ENCODE results near the gene PICALM. TPM values are rescaled to one million over a fixed set of nuclear protein-coding genes. Genes with fewer than 3 reads are reported as not detected.

PICALM gene
- total and polyA plus RNA-seq, 4 donors: 19.3 to 317 (median 108) TPM

GRCh38 chr11:85935751-85936150, 133.1 kb downstream of the PICALM start:
- Histone ChIP-seq H3K9ac (ENCODE audit: low read depth in 1 of 2, low read length in 2 of 2) (no peak overlapping the region), H3K27me3 (ENCODE audit: control insufficient read depth in 4 of 4, insufficient read depth in 4 of 4, low read length in 3 of 4) (no peaks in the 10 kb centered on the region), H3K4me3 (ENCODE audit: low read depth in 1 of 3, low read length in 3 of 3) (no peak overlapping the region), H3K36me3 (ENCODE audit: control insufficient read depth in 4 of 4, insufficient read depth in 3 of 4, low read depth in 1 of 4, low read length in 3 of 4) (no peaks in the 10 kb centered on the region), H3K27ac (ENCODE audit: low read depth in 1 of 2, low read length in 2 of 2) (no peak overlapping the region), H3K4me1 (ENCODE audit: control insufficient read depth in 4 of 4, insufficient read depth in 4 of 4, low read length in 3 of 4) (peaks cover 2 to 22% (median 12%) of the 10 kb centered on the region in 4 donors), H3K9me3 (ENCODE audit: control insufficient read depth in 4 of 4, low read length in 3 of 4) (peaks cover 0 to 2% (median 0%) of the 10 kb centered on the region in 4 donors)
- 89% methylated on average over 10 of the region's 10 CpGs for WGBS
- TF ChIP-seq, protein P1, sequence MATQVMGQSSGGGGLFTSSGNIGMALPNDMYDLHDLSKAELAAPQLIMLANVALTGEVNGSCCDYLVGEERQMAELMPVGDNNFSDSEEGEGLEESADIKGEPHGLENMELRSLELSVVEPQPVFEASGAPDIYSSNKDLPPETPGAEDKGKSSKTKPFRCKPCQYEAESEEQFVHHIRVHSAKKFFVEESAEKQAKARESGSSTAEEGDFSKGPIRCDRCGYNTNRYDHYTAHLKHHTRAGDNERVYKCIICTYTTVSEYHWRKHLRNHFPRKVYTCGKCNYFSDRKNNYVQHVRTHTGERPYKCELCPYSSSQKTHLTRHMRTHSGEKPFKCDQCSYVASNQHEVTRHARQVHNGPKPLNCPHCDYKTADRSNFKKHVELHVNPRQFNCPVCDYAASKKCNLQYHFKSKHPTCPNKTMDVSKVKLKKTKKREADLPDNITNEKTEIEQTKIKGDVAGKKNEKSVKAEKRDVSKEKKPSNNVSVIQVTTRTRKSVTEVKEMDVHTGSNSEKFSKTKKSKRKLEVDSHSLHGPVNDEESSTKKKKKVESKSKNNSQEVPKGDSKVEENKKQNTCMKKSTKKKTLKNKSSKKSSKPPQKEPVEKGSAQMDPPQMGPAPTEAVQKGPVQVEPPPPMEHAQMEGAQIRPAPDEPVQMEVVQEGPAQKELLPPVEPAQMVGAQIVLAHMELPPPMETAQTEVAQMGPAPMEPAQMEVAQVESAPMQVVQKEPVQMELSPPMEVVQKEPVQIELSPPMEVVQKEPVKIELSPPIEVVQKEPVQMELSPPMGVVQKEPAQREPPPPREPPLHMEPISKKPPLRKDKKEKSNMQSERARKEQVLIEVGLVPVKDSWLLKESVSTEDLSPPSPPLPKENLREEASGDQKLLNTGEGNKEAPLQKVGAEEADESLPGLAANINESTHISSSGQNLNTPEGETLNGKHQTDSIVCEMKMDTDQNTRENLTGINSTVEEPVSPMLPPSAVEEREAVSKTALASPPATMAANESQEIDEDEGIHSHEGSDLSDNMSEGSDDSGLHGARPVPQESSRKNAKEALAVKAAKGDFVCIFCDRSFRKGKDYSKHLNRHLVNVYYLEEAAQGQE (IDR thresholded peaks at IDR 0.05): no peak
- TF ChIP-seq, protein P2, sequence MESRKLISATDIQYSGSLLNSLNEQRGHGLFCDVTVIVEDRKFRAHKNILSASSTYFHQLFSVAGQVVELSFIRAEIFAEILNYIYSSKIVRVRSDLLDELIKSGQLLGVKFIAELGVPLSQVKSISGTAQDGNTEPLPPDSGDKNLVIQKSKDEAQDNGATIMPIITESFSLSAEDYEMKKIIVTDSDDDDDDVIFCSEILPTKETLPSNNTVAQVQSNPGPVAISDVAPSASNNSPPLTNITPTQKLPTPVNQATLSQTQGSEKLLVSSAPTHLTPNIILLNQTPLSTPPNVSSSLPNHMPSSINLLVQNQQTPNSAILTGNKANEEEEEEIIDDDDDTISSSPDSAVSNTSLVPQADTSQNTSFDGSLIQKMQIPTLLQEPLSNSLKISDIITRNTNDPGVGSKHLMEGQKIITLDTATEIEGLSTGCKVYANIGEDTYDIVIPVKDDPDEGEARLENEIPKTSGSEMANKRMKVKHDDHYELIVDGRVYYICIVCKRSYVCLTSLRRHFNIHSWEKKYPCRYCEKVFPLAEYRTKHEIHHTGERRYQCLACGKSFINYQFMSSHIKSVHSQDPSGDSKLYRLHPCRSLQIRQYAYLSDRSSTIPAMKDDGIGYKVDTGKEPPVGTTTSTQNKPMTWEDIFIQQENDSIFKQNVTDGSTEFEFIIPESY (IDR thresholded peaks at IDR 0.05): no peak
- TF ChIP-seq RAD21 (IDR thresholded peaks at IDR 0.05) (no peak), MAX (IDR thresholded peaks at IDR 0.05) (no peak), YY1 (IDR thresholded peaks at IDR 0.05) (no peak)
- TF ChIP-seq, protein P3, sequence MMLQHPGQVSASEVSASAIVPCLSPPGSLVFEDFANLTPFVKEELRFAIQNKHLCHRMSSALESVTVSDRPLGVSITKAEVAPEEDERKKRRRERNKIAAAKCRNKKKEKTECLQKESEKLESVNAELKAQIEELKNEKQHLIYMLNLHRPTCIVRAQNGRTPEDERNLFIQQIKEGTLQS (IDR thresholded peaks at IDR 0.05): no peak
- DNase-seq (ENCODE audit: low spot score): no peak

GRCh38 chr11:85934596-85935169, 134.2 kb downstream of the PICALM start:
- Histone ChIP-seq H3K4me3 (ENCODE audit: low read depth in 1 of 3, low read length in 3 of 3) (no peak overlapping the region), H3K9ac (ENCODE audit: low read depth in 1 of 2, low read length in 2 of 2) (no peak overlapping the region)
- DNase-seq (ENCODE audit: low spot score): no peak

More at GRCh38 chr11:85934596-85935169, 134.2 kb downstream of the PICALM start:
- no peak for TF ChIP-seq HNF4G (IDR thresholded peaks at IDR 0.05)
- TF ChIP-seq MAX (IDR thresholded peaks at IDR 0.05): no peak
- TF ChIP-seq FOXA1 (IDR thresholded peaks at IDR 0.05): no peak
- no peak for TF ChIP-seq HNF4A (conservative IDR thresholded peaks at IDR 0.05)
- TF ChIP-seq, protein P3 (IDR thresholded peaks at IDR 0.05): no peak
- no peak for TF ChIP-seq GABPA (IDR thresholded peaks at IDR 0.05 in 1 of 2, conservative IDR thresholded peaks at IDR 0.05 in 1 of 2)
- TF ChIP-seq, protein P2 (IDR thresholded peaks at IDR 0.05): no peak
- TF ChIP-seq, protein P1 (IDR thresholded peaks at IDR 0.05): no peak
- TF ChIP-seq CTCF (IDR thresholded peaks at IDR 0.05; ENCODE audit: low read depth, low read length, missing input control): no peak
- no peak for TF ChIP-seq FOXA2 (IDR thresholded peaks at IDR 0.05)
- TF ChIP-seq RXRA (IDR thresholded peaks at IDR 0.05): no peak
- no peak for TF ChIP-seq YY1 (IDR thresholded peaks at IDR 0.05)
- no peak for TF ChIP-seq RAD21 (IDR thresholded peaks at IDR 0.05)
- TF ChIP-seq SP1 (IDR thresholded peaks at IDR 0.05): no peak
- WGBS: 81% methylated on average over 47 of the region's 47 CpGs
- Histone ChIP-seq H3K27me3 (ENCODE audit: control insufficient read depth in 4 of 4, insufficient read depth in 4 of 4, low read length in 3 of 4) (no peaks in the 10 kb centered on the region), H3K36me3 (ENCODE audit: control insufficient read depth in 4 of 4, insufficient read depth in 3 of 4, low read depth in 1 of 4, low read length in 3 of 4) (no peaks in the 10 kb centered on the region), H3K4me1 (ENCODE audit: control insufficient read depth in 4 of 4, insufficient read depth in 4 of 4, low read length in 3 of 4) (peaks cover 2 to 16% (median 12%) of the 10 kb centered on the region in 4 donors), H3K9me3 (ENCODE audit: control insufficient read depth in 4 of 4, low read length in 3 of 4) (peaks cover 0 to 2% (median 0%) of the 10 kb centered on the region in 4 donors), H3K27ac (ENCODE audit: low read depth in 1 of 2, low read length in 2 of 2) (no peak overlapping the region)

Data from liver (tissue), 9 donors.